ENCODE results near the gene SYCP3.

Gene SYCP3

DNA sequence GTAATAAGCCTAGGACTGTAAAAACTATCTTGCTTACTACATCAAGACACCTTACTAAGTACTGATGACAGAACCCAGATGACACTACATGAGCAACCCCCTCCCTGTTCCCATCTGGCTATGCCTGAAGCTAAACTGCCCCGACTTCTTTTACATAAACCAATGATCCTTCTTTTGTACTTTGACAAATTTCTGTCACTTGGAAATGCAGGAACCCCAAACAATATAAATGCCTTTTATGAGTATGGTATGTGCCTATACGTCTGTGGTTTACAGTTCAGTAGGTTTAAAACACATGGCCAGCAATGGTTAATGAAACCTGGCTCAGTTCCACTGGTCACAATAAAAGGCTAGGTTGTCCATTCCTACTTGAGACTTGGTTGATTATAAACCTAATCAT is 6.1 kb downstream of the SYCP3 start:
- H3K27ac ChIP-seq, result no peak overlapping the region
- TF ChIP-seq ZFX (IDR thresholded peaks at IDR 0.05), result no peak
- TF ChIP-seq, protein P1, sequence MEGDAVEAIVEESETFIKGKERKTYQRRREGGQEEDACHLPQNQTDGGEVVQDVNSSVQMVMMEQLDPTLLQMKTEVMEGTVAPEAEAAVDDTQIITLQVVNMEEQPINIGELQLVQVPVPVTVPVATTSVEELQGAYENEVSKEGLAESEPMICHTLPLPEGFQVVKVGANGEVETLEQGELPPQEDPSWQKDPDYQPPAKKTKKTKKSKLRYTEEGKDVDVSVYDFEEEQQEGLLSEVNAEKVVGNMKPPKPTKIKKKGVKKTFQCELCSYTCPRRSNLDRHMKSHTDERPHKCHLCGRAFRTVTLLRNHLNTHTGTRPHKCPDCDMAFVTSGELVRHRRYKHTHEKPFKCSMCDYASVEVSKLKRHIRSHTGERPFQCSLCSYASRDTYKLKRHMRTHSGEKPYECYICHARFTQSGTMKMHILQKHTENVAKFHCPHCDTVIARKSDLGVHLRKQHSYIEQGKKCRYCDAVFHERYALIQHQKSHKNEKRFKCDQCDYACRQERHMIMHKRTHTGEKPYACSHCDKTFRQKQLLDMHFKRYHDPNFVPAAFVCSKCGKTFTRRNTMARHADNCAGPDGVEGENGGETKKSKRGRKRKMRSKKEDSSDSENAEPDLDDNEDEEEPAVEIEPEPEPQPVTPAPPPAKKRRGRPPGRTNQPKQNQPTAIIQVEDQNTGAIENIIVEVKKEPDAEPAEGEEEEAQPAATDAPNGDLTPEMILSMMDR (conservative IDR thresholded peaks at IDR 0.05), result no peak

DNA sequence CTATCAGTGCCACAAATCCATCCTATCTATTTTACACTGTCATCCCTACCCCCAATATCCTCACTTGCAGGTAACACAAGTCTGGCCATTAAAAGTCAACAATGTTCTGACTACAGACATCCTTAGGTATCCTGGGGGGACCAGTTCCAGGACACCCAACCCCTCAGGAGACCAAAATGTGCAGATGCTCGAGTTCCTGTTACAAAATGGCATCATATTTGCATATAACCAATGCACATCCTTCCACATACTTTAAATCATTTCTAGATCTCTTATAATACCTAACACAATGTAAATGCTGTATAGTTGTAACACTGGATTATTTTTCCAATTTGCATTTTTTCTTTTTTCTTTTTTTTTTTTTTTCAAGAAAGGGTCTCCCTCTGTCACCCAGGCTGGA is 6.9 kb downstream of the SYCP3 start:
- no peak overlapping the region for H3K27ac ChIP-seq
- TF ChIP-seq, protein P1 (conservative IDR thresholded peaks at IDR 0.05), result no peak
- no peak for TF ChIP-seq ZFX (IDR thresholded peaks at IDR 0.05)

DNA sequence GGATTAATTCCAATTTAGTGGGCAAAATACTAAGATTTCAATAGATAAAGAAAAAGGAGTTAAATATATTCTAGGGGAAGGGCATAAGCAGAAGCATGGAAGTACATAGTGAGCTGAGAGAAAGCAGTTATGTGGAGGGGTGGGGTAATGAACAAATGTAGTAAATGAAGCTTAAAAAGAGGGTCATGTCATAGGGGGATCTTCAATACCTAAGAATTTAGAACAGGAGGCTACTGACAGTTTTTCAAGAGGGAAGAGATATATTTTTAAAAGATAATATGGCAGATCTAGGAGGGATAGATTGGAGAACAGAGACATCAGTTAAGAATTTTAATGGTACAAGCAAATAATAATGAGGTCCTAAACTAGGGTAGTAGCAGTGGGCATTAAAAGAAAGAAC is 9.4 kb downstream of the SYCP3 start:
- H3K27ac ChIP-seq, result no peak overlapping the region
- TF ChIP-seq, protein P1 (conservative IDR thresholded peaks at IDR 0.05), result no peak

DNA sequence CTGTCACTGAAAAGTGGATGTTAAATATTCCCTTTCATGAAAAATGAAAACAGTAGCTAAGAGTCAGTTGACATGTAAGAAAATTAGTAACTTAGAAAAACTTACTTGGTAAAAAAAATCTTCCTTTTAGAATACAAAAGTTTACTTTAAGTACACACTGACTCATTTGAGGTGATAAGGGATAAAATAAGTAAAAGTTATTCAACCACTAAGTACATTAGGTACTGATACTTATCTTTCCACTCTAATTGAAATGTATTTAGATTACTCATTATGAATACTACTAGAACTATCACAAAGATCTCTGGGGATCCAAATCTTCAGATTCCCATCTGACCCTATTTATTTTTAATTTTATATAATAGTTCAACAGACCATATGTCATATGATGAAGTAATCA is 12.2 kb downstream of the SYCP3 start:
- TF ChIP-seq, protein P1 (conservative IDR thresholded peaks at IDR 0.05), result no peak
- no peak for TF ChIP-seq ZFX (IDR thresholded peaks at IDR 0.05)
- H3K27ac ChIP-seq, result no peak overlapping the region

DNA sequence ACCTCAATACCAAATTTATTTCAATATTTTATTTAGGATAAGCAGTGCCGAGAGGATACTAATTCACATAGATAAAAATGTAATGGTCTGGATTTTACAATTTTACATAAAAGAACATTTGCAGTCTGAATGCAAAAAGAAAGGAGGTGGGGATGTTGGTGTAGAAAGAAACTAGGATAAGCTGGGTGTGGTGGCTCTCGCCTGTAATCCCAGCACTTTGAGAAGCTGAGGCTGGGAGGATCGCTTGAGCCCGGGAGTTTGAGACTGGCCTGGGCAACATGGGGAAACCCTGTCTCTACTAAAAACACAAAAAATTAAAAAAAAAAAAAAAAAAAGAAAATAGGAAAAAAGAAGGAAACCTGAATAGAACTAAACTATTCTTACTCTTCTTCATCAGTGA is 16.9 kb downstream of the SYCP3 start:
- no peak overlapping the region for H3K27ac ChIP-seq
- TF ChIP-seq, protein P1 (conservative IDR thresholded peaks at IDR 0.05), result no peak
- TF ChIP-seq ZFX (IDR thresholded peaks at IDR 0.05), result no peak

DNA sequence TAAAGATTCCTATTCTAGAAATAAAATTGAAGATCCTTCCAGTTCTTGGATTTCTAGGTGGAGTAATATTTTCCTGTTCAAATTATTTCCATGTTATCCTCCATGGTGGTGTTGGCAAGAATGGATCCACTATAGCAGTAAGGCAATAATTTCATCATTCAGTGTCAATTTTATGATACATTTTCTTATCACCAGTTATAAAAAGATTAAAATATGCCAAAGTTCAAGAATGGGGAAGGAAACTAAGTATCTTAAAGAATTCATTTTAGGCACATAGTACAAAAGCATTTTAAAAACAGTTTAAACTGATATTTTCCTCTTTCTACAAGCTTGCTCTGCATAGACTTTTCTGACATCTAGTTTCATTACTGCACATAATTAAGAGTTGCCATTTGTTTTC is 19.1 kb downstream of the SYCP3 start:
- TF ChIP-seq, protein P1 (conservative IDR thresholded peaks at IDR 0.05), result no peak
- TF ChIP-seq ZFX (IDR thresholded peaks at IDR 0.05), result no peak
- no peak overlapping the region for H3K27ac ChIP-seq

DNA sequence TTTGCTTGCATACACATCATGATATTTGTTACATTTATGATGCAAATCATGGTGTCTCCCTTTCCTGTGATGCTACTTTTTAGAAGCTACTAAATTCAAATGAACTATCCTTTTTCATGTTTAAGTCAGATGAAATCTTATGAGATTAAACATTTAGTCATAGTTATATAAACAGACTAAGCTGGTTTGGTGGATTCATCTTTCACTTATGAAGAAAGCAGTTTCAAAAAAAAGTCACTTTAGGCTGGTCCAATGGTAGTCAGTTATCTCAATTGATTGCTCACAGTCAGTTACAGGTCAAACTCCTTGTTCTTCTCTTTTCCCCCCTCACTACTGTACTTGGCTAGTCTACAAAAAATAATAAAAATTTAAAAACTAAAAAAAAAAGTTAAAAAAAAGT is 19.7 kb downstream of the SYCP3 start:
- no peak for TF ChIP-seq ZFX (IDR thresholded peaks at IDR 0.05)
- TF ChIP-seq, protein P1 (conservative IDR thresholded peaks at IDR 0.05), result no peak
- no peak overlapping the region for H3K27ac ChIP-seq

Data from C4-2B (cell line).